ENCODE data around the gene MAP2.

MAP2 gene

DNA sequence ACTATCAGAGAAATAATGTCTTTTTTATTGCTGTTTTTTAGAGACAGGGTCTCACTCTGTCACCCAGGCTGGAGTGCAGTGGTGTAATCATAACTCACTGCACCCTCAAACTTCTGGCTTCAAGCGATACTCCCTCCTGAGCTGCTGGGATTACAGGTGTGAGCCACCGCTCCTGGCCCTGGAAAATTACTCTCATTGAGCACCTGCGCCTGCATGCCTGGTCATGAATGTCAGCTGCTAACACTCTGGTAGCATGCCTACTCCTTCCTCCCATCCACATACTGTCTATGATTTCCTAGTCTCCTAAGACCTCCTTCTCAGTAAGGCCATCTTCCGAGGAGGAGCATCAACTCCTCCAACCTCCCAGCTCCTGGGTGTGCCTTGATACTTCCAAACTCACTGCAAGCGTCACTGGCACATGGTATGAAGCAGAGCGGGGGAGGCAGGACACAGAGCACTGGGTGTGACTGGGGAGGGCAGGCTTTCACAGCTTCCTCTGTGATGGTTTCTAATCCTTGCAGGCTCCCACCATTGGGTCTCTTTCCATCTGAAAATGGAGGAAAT is 1.6 kb upstream of the MAP2 start:
- in situ Hi-C loops (cut with MboI; ENCODE audit: low sequenced_read_pairs), result no loop called here

DNA sequence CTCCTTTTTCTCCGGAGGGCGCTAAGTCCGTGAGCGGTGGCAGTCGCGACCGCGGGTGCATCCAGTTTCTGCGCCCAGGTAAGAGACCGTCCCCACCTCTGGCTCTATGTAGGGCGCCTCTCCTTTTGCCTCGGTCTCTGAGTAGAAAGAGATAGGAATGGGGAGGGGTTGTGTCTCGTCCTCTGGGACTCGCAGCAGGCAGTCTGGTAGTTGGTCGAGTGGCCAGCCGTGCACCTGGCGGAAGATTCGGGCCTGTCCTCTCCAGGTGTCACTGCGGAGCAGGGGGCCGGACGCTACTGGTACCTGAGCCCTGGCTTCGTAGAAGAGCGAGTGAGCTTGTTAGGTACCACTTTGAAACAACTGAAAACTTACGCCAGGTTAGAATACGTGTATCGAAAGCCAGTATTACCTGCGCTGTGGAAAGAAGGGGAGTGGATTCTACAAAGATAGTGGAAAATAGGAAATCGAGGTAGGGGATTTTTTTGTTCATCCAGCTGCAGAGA is 403 bp downstream of the MAP2 start:
- in situ Hi-C loops (cut with MboI; ENCODE audit: low sequenced_read_pairs), result no loop called here

DNA sequence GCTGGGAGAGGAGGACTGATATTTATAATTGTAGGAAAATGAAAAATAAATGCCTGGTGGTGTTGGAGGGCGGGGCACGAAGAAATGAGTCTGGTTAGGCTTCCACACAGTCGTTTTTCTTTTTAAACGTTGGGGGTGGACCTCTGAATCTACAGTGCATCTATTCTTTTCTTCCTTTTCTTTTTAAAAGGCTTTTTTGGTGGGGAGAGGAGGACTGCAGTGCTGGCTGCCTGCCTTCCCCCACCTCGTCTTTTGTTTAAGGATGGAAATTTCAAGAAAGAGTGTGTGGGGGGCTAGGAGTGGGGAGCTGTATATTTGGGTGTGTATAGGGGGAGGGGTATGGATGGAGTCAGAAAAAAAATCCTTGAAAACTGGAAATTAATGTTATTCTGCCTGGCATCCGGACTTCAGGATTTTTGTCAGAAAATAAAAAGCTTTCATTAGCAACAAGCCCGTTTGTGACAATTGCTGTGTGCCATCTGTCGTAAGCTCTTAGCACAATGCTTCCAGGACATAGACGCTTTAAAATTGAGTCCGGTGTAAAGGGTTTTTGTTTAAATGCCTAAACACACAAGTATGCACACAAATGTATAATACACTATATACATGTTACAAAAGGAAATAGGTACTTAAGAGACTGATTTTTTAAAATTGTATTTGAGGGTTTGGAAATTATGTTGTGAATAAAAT is 1.1 kb downstream of the MAP2 start:
- in situ Hi-C loops (cut with MboI; ENCODE audit: low sequenced_read_pairs), result no loop called here

DNA sequence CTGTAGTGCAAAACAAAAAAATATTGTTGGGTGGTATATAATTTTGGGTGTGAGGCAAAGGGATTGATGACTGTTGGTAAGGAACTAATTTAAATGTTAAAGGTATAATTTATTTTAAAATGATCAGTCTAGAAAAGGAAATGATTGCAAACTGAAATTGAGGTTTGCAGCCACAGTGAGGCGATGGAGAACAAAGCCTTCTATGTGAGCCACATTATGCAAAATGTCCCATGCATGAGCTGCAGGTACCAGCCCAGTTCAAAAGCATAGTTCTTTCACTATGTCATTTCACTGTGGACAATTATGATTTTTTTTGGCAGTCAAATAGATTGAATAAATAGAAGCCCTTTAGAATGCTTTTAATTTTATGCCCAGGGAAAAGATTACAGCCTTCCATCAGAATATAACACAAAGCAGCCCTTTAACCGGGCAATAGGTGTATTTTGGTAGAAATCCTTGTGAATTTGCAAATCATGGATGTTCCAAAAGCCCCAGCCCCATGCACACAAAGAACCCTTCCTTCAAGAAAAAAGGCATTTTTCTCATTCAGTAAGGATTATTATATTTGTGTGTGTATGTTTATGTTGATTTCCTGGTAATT is 1.7 kb downstream of the MAP2 start:
- in situ Hi-C loops (cut with MboI; ENCODE audit: low sequenced_read_pairs), result no loop called here

DNA sequence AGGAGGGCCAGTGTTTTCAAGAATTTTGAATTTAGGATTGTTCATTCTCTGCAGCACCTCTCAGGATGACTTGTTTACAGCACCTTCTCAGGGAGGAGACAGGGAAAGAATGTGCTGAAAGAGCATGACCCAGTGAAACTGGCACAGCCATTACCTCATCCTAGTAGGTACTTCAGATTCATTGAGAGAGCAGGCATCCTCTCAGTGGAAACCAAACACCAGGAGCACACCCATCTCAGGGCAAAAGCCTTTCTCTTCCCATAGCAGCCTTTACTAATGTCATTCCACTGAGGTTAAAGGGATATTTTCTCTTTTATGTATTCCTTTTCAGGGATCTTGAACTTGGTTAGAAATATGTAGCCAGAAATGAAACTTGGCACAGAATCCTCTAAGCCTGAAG is 2.6 kb downstream of the MAP2 start:
- in situ Hi-C loops (cut with MboI; ENCODE audit: low sequenced_read_pairs), result no loop called here

DNA sequence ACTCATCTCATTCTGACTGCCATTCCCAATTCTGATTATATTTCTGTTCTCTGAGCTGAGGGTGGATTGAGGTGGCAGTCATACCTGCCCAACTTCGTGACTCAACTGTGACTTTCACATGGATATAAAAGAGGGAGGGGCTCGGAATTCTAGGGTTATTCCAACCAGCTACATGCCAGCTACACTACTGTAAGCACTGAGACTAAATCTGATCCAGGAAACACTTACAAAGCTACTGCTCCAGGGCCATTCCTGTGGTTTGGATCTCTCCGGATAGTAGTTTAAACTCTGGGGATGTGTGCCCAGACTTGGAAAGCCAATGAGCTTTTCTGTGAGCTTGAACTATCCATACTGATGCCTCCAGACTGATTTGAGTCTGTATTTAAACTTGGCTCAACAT is 7.9 kb downstream of the MAP2 start:
- in situ Hi-C loops (cut with MboI; ENCODE audit: low sequenced_read_pairs), result no loop called here

DNA sequence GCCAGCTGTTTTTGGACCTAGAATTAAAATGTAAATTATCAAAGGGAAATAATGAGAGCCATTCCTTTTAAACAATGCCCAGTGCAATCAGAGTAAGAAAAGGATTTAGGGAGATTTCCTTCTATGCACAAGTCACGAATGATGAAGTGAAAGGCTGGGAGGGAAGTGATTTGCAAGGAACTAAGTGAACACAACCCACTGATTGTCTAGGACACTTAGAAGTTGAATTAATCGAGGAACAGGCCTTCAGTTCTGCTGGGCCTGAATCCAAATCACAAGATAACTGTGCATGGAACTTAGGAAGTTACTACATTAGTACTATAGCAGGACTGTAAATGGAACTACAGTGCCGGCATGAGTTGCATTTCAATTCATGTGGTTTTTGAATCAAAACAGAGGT is 17.7 kb downstream of the MAP2 start:
- in situ Hi-C loops (cut with MboI; ENCODE audit: low sequenced_read_pairs), result no loop called here

DNA sequence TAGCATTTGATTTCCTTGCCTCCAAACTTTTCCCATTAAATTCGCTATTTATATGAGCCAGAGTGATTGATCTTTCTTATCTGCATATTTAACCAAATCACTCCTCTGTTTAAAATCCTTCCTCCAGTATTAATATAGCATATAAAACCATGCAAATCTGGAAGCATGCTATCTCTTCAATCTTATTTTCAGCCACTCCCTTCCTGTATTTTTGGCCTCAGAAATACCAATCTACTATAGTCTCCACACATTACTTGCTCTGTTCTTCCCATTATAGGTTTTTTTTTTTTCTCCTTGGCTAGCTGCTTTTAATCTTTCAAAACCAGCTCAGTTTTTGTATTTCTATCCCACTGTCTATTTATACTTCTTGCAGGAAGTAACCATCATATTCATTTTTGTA is 19.1 kb downstream of the MAP2 start:
- in situ Hi-C loops (cut with MboI; ENCODE audit: low sequenced_read_pairs), result no loop called here

DNA sequence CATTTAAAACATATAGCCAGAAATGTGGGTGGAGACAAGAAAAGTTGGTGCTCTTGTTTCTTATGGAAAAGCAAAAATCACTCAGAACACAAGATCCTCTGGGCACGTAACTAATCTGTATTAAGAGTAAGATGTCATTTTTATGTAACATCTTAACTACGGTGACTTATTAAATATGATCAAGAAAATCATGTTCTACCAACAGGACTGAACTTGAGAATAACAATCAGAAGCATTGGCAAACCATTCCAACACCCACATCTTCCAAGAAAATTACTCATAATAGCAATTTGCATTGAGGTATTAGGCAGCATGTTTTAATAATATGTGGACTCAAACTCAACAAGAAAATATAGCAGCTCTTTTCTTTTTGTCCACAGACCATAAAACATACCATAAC is 21.6 kb downstream of the MAP2 start:
- in situ Hi-C loops (cut with MboI; ENCODE audit: low sequenced_read_pairs), result no loop called here

DNA sequence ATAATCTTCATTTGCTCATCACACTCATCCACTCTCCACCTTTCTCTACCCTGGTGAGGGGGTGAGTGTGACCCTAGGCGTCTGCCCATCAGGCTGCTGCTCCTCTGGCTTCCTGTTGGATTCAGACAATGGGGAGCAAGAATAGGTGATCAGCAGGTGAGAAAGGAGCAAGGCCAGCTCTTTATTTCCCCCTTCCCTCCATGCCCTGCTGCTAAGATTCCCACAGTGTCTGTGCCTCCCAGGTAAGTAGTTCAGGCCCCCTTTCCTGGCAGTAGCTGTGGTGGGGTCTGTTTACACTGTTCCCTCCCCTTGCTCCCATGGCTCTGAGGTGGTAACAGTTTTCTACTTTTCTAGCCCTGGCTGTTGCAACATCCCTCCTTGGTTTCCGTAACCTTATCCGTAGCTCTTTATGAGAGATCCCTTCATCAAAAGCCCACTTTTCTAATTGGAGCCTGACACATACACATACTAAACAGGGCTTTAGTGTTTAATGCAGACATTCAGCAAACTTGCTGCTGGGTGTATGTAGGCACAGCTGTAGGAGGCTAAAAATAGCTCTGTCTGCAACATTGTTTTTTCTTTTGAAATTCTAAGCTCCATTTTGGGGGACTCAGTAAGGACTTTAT is 27.5 kb downstream of the MAP2 start:
- in situ Hi-C loops (cut with MboI; ENCODE audit: low sequenced_read_pairs), result no loop called here

DNA sequence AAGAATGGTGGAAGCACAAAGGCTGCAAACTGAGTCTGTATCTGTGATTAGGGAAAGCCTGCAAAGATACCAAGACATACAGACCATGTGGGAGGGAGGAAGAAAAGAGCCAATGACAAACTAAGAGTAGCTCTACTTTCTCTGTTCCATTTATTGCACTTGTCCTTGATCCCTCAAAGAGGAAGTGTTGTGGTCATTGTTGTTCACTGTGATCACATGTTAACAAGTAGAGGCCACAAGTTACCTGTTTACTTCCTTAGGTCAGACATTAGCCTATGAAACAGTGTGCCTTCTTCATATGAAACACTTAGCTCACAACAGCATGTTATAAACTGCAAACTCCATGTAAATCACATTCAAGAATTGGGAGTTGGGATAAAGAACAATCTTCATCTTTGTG is 32.6 kb downstream of the MAP2 start:
- in situ Hi-C loops (cut with MboI; ENCODE audit: low sequenced_read_pairs), result no loop called here

DNA sequence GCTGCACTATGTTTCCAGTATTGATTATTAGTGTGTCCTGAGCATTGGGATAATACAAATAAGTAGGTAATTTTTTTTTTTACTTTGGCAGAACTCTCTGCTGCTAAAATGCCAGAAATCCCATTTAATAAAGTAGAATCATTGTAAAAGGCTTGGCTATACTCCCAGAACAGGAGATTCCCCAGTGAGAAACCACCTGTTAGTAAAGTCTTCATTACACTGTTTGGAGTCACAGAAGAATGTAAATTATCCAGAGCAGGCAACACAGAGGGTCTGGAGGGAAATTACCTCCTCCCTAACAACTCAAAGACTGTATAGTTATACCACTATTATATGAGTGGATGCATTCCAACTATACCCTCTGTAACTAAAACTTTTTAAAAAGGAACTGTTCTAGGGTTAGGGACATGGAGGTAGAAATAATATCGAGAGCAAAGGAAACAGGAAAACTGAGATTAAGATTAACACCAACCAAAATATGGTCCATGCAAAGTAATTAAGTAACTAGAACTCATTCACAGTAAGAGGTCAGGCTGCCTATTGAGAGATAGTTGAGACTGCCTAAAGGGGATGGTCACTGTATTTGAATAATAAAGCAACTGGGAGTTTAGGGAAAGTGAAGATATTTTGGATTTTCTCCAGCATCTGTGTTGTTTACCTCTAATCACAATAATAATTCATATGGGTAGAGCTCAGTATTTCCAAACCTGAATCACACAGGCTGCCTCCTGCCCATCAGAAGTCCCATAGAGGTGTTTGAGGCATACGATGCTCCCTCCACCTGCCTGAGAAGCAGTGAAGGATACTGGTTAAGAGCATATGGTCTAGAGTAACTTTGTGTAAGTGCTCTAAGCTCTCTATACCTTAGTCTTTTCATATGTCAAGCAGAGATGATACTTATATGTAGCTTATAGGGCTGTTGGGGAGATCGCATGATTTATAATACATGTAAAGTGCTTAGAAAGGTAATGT is 34.4 kb downstream of the MAP2 start:
- in situ Hi-C loops (cut with MboI; ENCODE audit: low sequenced_read_pairs), result no loop called here

DNA sequence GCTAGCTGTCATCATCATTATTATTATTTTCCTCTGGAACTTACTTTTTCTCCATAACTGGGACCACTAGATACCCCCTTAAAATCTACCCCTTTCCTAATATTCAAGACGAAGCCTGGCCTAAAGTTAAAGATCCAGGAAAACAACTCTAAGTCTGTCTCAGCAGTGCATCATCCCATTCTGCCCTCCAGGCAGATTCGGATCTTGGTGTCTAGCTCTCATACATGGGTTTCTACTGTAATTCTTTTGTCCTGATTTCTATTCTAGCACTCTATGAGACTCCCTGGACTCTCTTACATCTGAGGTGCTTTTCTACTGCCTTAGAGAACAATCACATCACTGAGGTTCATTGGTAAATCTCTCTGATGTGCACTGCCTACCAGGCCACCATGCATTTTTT is 35.5 kb downstream of the MAP2 start:
- in situ Hi-C loops (cut with MboI; ENCODE audit: low sequenced_read_pairs), result no loop called here

DNA sequence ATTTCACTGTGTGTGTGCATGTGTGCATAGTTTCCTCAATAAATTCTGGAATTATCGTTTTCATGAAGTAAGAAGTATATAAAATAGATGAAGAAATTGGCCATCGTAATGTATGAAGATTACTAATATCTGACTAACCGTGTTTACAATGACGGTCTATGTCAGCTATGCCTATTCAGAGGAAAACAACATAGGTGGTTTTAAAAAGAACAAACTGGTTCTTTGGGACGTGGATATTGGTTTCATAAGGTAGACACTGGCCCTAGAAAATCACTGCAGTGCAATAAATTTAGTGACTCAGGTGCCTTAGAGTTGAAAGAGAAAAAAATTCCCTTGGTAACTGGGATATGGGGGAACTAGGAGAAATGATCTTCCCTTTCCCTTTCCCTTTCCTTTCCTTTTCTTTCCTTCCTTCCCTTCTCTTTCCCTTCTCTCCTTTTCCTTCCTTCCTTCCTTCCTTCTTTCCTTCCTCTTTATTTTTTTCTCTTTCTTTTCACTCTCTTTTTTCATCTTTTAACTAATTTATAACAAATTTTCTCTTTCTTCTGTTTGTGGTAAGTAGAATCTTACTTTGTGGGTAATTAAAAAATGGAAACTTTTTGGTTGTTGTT is 36.4 kb downstream of the MAP2 start:
- in situ Hi-C loops (cut with MboI; ENCODE audit: low sequenced_read_pairs), result no loop called here

DNA sequence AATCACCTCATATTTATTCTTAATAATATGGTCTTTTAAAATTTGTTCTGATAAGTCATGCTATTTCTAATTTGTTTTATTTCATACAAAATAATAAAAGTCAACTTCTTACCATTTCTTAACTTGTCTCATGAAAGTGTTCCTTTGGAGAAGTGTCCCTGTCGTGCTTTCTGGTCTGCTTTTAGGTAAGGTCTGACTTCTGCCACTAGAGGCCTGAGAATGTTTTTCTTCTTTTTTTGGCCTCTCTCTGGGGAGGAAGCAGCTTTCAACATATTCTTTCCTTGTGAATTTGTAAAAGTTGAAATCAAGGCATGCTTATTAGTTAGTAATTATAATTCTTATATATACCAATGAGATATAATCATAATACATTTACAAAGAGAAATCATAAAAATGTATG is 39.4 kb downstream of the MAP2 start:
- in situ Hi-C loops (cut with MboI; ENCODE audit: low sequenced_read_pairs), result no loop called here

DNA sequence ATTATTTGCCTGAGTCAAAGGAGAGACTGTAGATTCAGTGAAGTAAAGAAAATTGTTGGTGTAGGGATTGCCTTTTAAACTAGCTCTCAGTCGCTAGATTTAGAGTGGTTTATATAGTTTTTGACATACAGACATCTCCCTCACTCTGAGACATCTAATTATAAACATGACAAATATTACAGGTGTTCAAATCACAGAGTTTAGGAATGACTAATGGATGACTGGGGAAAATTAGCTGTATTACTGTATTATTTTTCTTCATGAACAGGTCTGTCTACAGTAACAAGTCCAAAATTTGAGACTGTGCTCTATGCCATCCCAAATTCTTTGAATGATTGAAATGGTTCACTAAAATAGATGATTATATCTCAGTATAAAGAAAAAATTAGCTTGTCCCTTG is 40.0 kb downstream of the MAP2 start:
- in situ Hi-C loops (cut with MboI; ENCODE audit: low sequenced_read_pairs), result no loop called here

DNA sequence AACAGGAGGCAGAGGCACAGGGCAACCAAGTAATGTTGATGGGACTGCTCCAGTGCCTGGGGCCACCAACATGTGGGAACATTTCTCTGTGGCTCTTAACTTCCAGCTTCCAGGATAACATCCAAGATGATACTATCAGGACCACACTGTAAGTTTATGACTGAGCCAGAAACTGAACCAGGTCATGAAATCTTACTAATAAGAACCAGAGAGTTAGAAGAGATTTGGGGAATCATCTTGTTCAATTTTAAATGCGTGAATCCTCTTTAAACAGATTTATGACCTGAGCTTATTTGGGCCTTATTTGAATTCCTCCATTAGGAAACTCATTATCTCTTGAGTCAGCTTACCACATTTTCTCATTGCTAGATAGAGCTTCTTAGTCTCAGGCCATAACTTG is 45.0 kb downstream of the MAP2 start:
- in situ Hi-C loops (cut with MboI; ENCODE audit: low sequenced_read_pairs), result no loop called here

DNA sequence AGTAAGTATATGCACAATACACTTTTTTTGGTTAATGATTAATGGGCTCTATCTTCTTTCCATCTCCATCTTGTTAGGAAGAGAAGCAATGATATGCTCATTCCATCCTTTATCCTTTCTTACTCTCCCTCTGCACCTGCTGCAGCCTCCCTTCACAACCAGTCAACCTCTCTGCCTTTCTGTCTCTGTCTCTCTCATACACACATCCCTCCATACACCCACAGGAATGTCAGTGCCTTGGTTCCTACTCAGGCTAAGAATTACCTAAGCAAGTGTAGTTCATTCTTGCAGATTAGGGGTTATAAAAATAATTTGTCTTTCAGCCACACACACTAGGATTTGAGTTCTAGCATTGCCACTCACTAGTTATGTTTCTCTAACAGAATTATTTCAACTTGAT is 45.6 kb downstream of the MAP2 start:
- in situ Hi-C loops (cut with MboI; ENCODE audit: low sequenced_read_pairs), result no loop called here

DNA sequence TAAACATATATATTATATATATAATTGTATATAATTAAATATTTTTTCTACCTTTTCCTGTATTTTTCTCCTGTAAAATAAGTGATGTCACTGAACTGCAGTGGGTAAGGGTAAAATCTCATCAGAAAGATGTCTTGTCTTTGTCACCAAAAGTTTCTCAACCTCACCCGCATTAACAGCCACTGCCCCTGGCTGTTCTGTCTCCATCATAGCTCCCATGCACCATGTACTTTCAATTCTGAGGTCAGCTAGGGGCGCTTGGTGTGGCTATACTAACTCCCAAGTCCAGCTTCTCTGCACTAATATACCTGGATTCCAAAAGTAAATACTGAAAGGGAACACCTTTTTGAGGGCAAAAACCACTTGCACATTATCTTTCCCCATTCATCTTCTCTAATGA is 46.6 kb downstream of the MAP2 start:
- in situ Hi-C loops (cut with MboI; ENCODE audit: low sequenced_read_pairs), result no loop called here

DNA sequence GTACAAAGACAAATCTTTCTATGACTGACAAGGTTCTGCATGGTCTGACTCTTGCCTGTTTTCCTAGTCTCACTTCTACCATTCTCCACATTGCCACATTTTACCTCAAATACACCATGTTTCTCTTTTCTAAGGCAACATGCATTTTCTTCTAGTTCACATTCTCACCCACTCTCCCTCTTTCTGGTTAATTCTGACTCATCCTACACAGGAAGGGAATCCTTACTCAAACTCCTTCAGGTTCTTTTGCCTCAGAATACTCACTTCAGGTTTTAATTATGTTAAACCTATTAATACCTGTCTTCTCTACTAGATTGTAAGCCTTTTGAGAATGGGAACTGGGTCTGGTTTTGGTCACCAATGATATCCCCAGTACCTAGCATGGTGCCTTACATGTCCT is 47.2 kb downstream of the MAP2 start:
- in situ Hi-C loops (cut with MboI; ENCODE audit: low sequenced_read_pairs), result no loop called here
